Mucosa of rectum (tissue), 2 donors: Measurements from ENCODE around the gene THTPA.
"Not testable (repeated sequence)": the region's sequence is repeated elsewhere in the genome, so short reads cannot be mapped to it uniquely, and the experiment has no call there.

Experiments
- H3K27ac ChIP-seq, 2 donors: one replicate each; pipeline ENCODE4 v1.7.0; 2013; ENCODE audit warnings: inconsistent platforms in 2 of 2, low read depth in 2 of 2, low read length in 2 of 2
- H3K27me3 ChIP-seq, 2 donors: one replicate each; pipeline ENCODE4 v1.7.0; 2013; ENCODE audit warnings: low read length in 2 of 2; ENCODE audit not compliant: control insufficient read depth in 2 of 2, insufficient read depth in 2 of 2
- H3K36me3 ChIP-seq, 2 donors: one replicate each; pipeline ENCODE4 v1.7.0; 2013; ENCODE audit warnings: low read length in 2 of 2; ENCODE audit not compliant: control insufficient read depth in 2 of 2, insufficient read depth in 2 of 2
- H3K4me1 ChIP-seq, 2 donors: one replicate each; pipeline ENCODE4 v1.7.0; 2013; ENCODE audit warnings: low read length in 2 of 2, mild to moderate bottlenecking in 1 of 2; ENCODE audit not compliant: control insufficient read depth in 2 of 2, insufficient read depth in 2 of 2
- H3K4me3 ChIP-seq, 2 donors: one replicate each; pipeline ENCODE4 v1.7.0; 2013; ENCODE audit warnings: low read length in 2 of 2
- H3K9ac ChIP-seq, 2 donors: one replicate each; pipeline ENCODE4 v1.7.0; 2013; ENCODE audit warnings: low read length in 2 of 2, low read depth in 1 of 2, mild to moderate bottlenecking in 1 of 2
- H3K9me3 ChIP-seq, 2 donors: one replicate each; pipeline ENCODE4 v1.7.0; 2013; ENCODE audit warnings: low read length in 2 of 2; ENCODE audit not compliant: control insufficient read depth in 2 of 2
- donor health status: healthy.
- donor health status: Normal muscosa, but diverticular disease.

The THTPA gene

GRCh38 chr14:23583761-23584526 lies 27.9 kb downstream of the THTPA start:
- H3K27me3 ChIP-seq, H3K4me1 ChIP-seq, H3K27ac ChIP-seq, H3K4me3 ChIP-seq, H3K36me3 ChIP-seq, H3K9me3 ChIP-seq, H3K9ac ChIP-seq: not testable (repeated sequence)

GRCh38 chr14:23584527-23585203 lies 28.6 kb downstream of the THTPA start:
- not testable (repeated sequence) for H3K4me3 ChIP-seq, H3K27me3 ChIP-seq, H3K9me3 ChIP-seq, H3K4me1 ChIP-seq, H3K36me3 ChIP-seq, H3K27ac ChIP-seq, H3K9ac ChIP-seq

- H3K9me3 ChIP-seq: no peaks in the 10 kb centered on the region
- peaks cover 0 to 4% of the 10 kb centered on the region in 2 donors for H3K4me1 ChIP-seq
- H3K27me3 ChIP-seq: no peaks in the 10 kb centered on the region
- H3K4me3 ChIP-seq: no peak overlapping the region
- H3K9ac ChIP-seq: peak overlapping the region in 1 of 2 donors; percentile 34
- no peaks in the 10 kb centered on the region for H3K36me3 ChIP-seq
- no peak overlapping the region for H3K27ac ChIP-seq
These were observed 33.0 kb downstream of the THTPA start for GRCh38 chr14:23588884-23589598.

- no peak overlapping the region for H3K4me3 ChIP-seq
- no peaks in the 10 kb centered on the region for H3K36me3 ChIP-seq
- no peaks in the 10 kb centered on the region for H3K9me3 ChIP-seq
- no peaks in the 10 kb centered on the region for H3K27me3 ChIP-seq
- H3K27ac ChIP-seq: no peak overlapping the region
- H3K4me1 ChIP-seq: peaks cover 0 to 4% of the 10 kb centered on the region in 2 donors
- H3K9ac ChIP-seq: peak overlapping the region in 1 of 2 donors; percentile 34
These were observed 33.5 kb downstream of the THTPA start for GRCh38 chr14:23589606-23590005.

GRCh38 chr14:23590198-23590597 lies 34.1 kb downstream of the THTPA start:
- Histone ChIP-seq H3K36me3 (no peaks in the 10 kb centered on the region), H3K9me3 (no peaks in the 10 kb centered on the region), H3K9ac (no peak overlapping the region), H3K4me3 (no peak overlapping the region), H3K4me1 (peaks cover 0 to 4% of the 10 kb centered on the region in 2 donors), H3K27ac (no peak overlapping the region), H3K27me3 (no peaks in the 10 kb centered on the region)

- not testable (repeated sequence) for H3K36me3 ChIP-seq, H3K9me3 ChIP-seq, H3K4me3 ChIP-seq, H3K27me3 ChIP-seq, H3K27ac ChIP-seq, H3K4me1 ChIP-seq, H3K9ac ChIP-seq
These were observed 38.1 kb downstream of the THTPA start for GRCh38 chr14:23594191-23594590.

GRCh38 chr14:23600322-23600707 lies 44.2 kb downstream of the THTPA start:
- H3K9me3 ChIP-seq: no peaks in the 10 kb centered on the region
- no peaks in the 10 kb centered on the region for H3K4me1 ChIP-seq
- H3K9ac ChIP-seq: no peak overlapping the region
- H3K27ac ChIP-seq: no peak overlapping the region
- no peaks in the 10 kb centered on the region for H3K27me3 ChIP-seq
- no peaks in the 10 kb centered on the region for H3K36me3 ChIP-seq
- no peak overlapping the region for H3K4me3 ChIP-seq

GRCh38 chr14:23600806-23601205 lies 44.7 kb downstream of the THTPA start:
- no peaks in the 10 kb centered on the region for H3K9me3 ChIP-seq
- H3K4me1 ChIP-seq: no peaks in the 10 kb centered on the region
- no peak overlapping the region for H3K4me3 ChIP-seq
- no peaks in the 10 kb centered on the region for H3K27me3 ChIP-seq
- no peak overlapping the region for H3K9ac ChIP-seq
- H3K36me3 ChIP-seq: no peaks in the 10 kb centered on the region
- H3K27ac ChIP-seq: no peak overlapping the region

- no peak overlapping the region for H3K9ac ChIP-seq
- no peaks in the 10 kb centered on the region for H3K36me3 ChIP-seq
These were observed 45.4 kb downstream of the THTPA start for GRCh38 chr14:23601424-23601823.

GRCh38 chr14:23601845-23602180 lies 45.7 kb downstream of the THTPA start:
- H3K9ac ChIP-seq: no peak overlapping the region
- H3K36me3 ChIP-seq: no peaks in the 10 kb centered on the region
- no peak overlapping the region for H3K27ac ChIP-seq
- H3K9me3 ChIP-seq: no peaks in the 10 kb centered on the region
- H3K27me3 ChIP-seq: no peaks in the 10 kb centered on the region
- no peaks in the 10 kb centered on the region for H3K4me1 ChIP-seq
- no peak overlapping the region for H3K4me3 ChIP-seq

More at GRCh38 chr14:23601424-23601823, 45.4 kb downstream of the THTPA start:
- no peaks in the 10 kb centered on the region for H3K4me1 ChIP-seq
- no peaks in the 10 kb centered on the region for H3K9me3 ChIP-seq
- H3K27ac ChIP-seq: no peak overlapping the region
- no peaks in the 10 kb centered on the region for H3K27me3 ChIP-seq
- H3K4me3 ChIP-seq: no peak overlapping the region
